ENCODE measurements around the gene PPP1CA. TPM values are rescaled to one million over a fixed set of nuclear protein-coding genes. Genes with fewer than 3 reads are reported as not detected.

PPP1CA gene
- total and polyA plus RNA-seq, 4 donors, result 62.4 to 92.9 (median 75.9) TPM

DNA sequence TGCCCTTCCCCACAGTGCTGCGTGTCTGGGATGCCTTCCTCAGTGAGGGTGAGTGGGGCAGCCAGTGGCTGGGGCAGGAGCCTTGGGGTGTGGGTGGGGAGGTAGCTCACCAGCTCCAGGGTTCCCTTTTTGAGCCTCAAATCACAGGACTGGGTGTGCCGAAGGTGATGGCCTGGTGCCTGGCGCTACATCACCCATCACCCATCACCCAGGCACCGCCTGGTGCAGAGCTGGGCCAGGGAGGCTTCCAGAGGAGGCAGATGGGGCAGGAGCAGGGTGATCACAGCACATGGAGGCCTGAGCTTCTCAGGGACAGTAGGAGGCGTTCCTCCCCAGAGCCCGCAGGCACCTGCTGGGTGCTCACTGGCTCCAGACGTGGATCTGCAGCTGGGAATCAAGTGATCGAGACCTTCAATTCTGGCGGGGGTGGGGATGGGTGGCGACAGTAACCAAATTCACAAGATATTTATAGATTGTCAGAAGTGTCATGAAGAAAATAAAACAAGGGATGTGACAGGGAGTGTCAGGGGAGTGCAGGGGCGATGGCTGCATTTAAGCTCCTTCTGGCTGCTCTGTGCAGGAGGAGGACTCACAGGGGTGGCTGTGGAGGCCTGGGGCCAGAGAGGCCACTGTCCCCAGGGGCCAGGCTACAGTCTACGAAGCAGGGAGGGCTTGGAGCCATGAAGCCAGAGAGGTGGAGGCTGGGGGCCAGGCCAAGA, 5.5 kb upstream of the PPP1CA start (continued):
- TF ChIP-seq, protein P1, sequence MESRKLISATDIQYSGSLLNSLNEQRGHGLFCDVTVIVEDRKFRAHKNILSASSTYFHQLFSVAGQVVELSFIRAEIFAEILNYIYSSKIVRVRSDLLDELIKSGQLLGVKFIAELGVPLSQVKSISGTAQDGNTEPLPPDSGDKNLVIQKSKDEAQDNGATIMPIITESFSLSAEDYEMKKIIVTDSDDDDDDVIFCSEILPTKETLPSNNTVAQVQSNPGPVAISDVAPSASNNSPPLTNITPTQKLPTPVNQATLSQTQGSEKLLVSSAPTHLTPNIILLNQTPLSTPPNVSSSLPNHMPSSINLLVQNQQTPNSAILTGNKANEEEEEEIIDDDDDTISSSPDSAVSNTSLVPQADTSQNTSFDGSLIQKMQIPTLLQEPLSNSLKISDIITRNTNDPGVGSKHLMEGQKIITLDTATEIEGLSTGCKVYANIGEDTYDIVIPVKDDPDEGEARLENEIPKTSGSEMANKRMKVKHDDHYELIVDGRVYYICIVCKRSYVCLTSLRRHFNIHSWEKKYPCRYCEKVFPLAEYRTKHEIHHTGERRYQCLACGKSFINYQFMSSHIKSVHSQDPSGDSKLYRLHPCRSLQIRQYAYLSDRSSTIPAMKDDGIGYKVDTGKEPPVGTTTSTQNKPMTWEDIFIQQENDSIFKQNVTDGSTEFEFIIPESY (IDR thresholded peaks at IDR 0.05), result no peak
- TF ChIP-seq, protein P2, sequence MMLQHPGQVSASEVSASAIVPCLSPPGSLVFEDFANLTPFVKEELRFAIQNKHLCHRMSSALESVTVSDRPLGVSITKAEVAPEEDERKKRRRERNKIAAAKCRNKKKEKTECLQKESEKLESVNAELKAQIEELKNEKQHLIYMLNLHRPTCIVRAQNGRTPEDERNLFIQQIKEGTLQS (IDR thresholded peaks at IDR 0.05), result no peak

DNA sequence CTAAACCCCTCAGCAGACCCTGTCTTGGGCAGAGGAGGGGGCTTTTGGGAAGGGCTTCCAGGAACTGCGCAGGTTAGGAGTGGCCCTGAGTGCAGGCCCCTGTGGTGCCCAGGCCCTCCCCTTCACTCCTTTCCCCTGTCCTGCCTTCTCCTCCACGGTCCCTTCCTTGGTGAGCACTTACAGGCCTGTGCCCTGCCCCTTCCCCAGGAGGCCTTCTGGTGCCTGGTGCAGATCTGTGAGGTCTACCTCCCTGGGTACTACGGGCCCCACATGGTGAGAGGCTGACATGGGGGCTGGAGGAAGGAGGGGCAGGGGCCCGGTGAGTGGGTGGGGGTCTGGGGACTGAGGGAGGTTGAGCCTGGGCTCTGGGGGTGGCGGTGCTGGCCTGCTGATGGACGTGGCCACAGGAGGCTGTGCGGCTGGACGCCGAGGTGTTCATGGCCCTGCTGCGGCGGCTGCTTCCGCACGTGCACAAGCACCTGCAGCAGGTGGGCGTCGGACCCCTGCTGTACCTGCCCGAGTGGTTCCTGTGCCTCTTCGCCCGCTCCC, 4.8 kb upstream of the PPP1CA start:
- Histone ChIP-seq H3K27ac (ENCODE audit: low read depth in 1 of 2, low read length in 2 of 2) (no peak overlapping the region), H3K9me3 (ENCODE audit: control insufficient read depth in 4 of 4, low read length in 3 of 4) (no peaks in the 10 kb centered on the region), H3K27me3 (ENCODE audit: control insufficient read depth in 4 of 4, insufficient read depth in 4 of 4, low read length in 3 of 4) (no peaks in the 10 kb centered on the region), H3K4me3 (ENCODE audit: low read depth in 1 of 3, low read length in 3 of 3) (no peak overlapping the region), H3K4me1 (ENCODE audit: control insufficient read depth in 4 of 4, insufficient read depth in 4 of 4, low read length in 3 of 4) (peaks cover 3 to 9% (median 7%) of the 10 kb centered on the region in 4 donors), H3K9ac (ENCODE audit: low read depth in 1 of 2, low read length in 2 of 2) (no peak overlapping the region), H3K36me3 (ENCODE audit: control insufficient read depth in 4 of 4, insufficient read depth in 3 of 4, low read depth in 1 of 4, low read length in 3 of 4) (no peaks in the 10 kb centered on the region)
- WGBS, result 88% methylated on average over 18 of the region's 18 CpGs
- no peak for DNase-seq (ENCODE audit: low spot score)
- TF ChIP-seq YY1 (IDR thresholded peaks at IDR 0.05) (no peak), JUND (IDR thresholded peaks at IDR 0.05) (no peak), HNF4G (IDR thresholded peaks at IDR 0.05) (no peak), TAF1 (conservative IDR thresholded peaks at IDR 0.05) (no peak), EGR1 (IDR thresholded peaks at IDR 0.05; ENCODE audit: low read depth in 2 of 2) (no peak), RXRA (IDR thresholded peaks at IDR 0.05) (no peak), SP1 (IDR thresholded peaks at IDR 0.05) (no peak), FOXA1 (IDR thresholded peaks at IDR 0.05) (no peak), HNF4A (conservative IDR thresholded peaks at IDR 0.05) (no peak), FOXA2 (IDR thresholded peaks at IDR 0.05) (no peak), GABPA (IDR thresholded peaks at IDR 0.05 in 1 of 2, conservative IDR thresholded peaks at IDR 0.05 in 1 of 2) (no peak), NR2F2 (IDR thresholded peaks at IDR 0.05) (no peak)
- TF ChIP-seq, protein P3, sequence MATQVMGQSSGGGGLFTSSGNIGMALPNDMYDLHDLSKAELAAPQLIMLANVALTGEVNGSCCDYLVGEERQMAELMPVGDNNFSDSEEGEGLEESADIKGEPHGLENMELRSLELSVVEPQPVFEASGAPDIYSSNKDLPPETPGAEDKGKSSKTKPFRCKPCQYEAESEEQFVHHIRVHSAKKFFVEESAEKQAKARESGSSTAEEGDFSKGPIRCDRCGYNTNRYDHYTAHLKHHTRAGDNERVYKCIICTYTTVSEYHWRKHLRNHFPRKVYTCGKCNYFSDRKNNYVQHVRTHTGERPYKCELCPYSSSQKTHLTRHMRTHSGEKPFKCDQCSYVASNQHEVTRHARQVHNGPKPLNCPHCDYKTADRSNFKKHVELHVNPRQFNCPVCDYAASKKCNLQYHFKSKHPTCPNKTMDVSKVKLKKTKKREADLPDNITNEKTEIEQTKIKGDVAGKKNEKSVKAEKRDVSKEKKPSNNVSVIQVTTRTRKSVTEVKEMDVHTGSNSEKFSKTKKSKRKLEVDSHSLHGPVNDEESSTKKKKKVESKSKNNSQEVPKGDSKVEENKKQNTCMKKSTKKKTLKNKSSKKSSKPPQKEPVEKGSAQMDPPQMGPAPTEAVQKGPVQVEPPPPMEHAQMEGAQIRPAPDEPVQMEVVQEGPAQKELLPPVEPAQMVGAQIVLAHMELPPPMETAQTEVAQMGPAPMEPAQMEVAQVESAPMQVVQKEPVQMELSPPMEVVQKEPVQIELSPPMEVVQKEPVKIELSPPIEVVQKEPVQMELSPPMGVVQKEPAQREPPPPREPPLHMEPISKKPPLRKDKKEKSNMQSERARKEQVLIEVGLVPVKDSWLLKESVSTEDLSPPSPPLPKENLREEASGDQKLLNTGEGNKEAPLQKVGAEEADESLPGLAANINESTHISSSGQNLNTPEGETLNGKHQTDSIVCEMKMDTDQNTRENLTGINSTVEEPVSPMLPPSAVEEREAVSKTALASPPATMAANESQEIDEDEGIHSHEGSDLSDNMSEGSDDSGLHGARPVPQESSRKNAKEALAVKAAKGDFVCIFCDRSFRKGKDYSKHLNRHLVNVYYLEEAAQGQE (IDR thresholded peaks at IDR 0.05), result no peak
- TF ChIP-seq, protein P4, sequence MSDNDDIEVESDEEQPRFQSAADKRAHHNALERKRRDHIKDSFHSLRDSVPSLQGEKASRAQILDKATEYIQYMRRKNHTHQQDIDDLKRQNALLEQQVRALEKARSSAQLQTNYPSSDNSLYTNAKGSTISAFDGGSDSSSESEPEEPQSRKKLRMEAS (IDR thresholded peaks at IDR 0.05), result no peak
- TF ChIP-seq, protein P5, sequence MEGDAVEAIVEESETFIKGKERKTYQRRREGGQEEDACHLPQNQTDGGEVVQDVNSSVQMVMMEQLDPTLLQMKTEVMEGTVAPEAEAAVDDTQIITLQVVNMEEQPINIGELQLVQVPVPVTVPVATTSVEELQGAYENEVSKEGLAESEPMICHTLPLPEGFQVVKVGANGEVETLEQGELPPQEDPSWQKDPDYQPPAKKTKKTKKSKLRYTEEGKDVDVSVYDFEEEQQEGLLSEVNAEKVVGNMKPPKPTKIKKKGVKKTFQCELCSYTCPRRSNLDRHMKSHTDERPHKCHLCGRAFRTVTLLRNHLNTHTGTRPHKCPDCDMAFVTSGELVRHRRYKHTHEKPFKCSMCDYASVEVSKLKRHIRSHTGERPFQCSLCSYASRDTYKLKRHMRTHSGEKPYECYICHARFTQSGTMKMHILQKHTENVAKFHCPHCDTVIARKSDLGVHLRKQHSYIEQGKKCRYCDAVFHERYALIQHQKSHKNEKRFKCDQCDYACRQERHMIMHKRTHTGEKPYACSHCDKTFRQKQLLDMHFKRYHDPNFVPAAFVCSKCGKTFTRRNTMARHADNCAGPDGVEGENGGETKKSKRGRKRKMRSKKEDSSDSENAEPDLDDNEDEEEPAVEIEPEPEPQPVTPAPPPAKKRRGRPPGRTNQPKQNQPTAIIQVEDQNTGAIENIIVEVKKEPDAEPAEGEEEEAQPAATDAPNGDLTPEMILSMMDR (IDR thresholded peaks at IDR 0.05; ENCODE audit: low read depth, low read length, missing input control), result no peak
- TF ChIP-seq, protein P1 (IDR thresholded peaks at IDR 0.05), result no peak
- TF ChIP-seq, protein P2 (IDR thresholded peaks at IDR 0.05), result no peak

Data from liver (tissue), 9 donors.